A673 (cell line): ENCODE results near the gene CHAF1A. TPM values are rescaled to one million over a fixed set of nuclear protein-coding genes. Genes with fewer than 3 reads are reported as not detected.

Experiments used
- BruUV-seq: library from RNA; stranded (reverse); fragments of 400-500 nt; replicated peaks from 2 replicates; lab custom pipeline; 2021; lab: Mats Ljungman, UMichigan
- CTCF ChIA-PET: fragments of 300-600 bp; sonication (Branson Sonifier 250); formaldehyde crosslinking; loops from one replicate; lab custom pipeline; 2022; ENCODE audit warnings: antibody characterized with exemption; lab: Charles Lee
- POLR2A ChIA-PET: fragments of 300-600 bp; sonication (Branson Sonifier 250); formaldehyde crosslinking; loops from one replicate; lab custom pipeline; 2022; ENCODE audit warnings: antibody characterized with exemption; ENCODE audit not compliant: low non-redundant PET; lab: Charles Lee
- DNase-seq: peaks from one replicate; pipeline ENCODE4 v3.0.0-alpha.2; 2015; ENCODE audit warnings: low spot score
- H3K27ac ChIP-seq: fragments of 200-600 bp; sonication (generic); 2 replicates; pipeline ENCODE4 v1.5.1; 2016; ENCODE audit warnings: mixed run types, low read depth, mild to moderate bottlenecking, mixed read lengths, antibody characterized with exemption, low read length; ENCODE audit not compliant: poor library complexity, severe bottlenecking
- H3K27me3 ChIP-seq: fragments of 200-600 bp; sonication (generic); replicated peaks from 2 replicates; pipeline ENCODE4 v1.6.1; 2017; ENCODE audit warnings: mixed run types, low read depth, mild to moderate bottlenecking, mixed read lengths, antibody characterized with exemption, low read length; ENCODE audit not compliant: insufficient read depth, poor library complexity
- H3K36me3 ChIP-seq: fragments of 200-600 bp; sonication (generic); 2 replicates; pipeline ENCODE4 v1.6.1; 2016; ENCODE audit warnings: mixed run types, mild to moderate bottlenecking, mixed read lengths, antibody characterized with exemption, low read length; ENCODE audit not compliant: insufficient read depth, poor library complexity, severe bottlenecking
- H3K4me1 ChIP-seq: fragments of 200-600 bp; sonication (generic); 2 replicates; pipeline ENCODE4 v1.6.1; 2017; ENCODE audit warnings: mixed run types, mild to moderate bottlenecking, mixed read lengths, antibody characterized with exemption, low read length; ENCODE audit not compliant: insufficient read depth, poor library complexity, severe bottlenecking
- H3K4me3 ChIP-seq: fragments of 200-600 bp; sonication (generic); 2 replicates; pipeline ENCODE4 v1.5.1; 2016; ENCODE audit warnings: low read depth, mixed run types, mild to moderate bottlenecking, mixed read lengths, low read length; ENCODE audit not compliant: poor library complexity, severe bottlenecking
- H3K9me3 ChIP-seq: fragments of 200-600 bp; sonication (generic); 2 replicates; pipeline ENCODE4 v1.6.1; 2016; ENCODE audit warnings: mixed run types, low read depth, mild to moderate bottlenecking, mixed read lengths, antibody characterized with exemption, low read length; ENCODE audit not compliant: poor library complexity, severe bottlenecking
- CTCF ChIP-seq: fragments of 300-800, 200-600 bp; sonication (generic); conservative IDR thresholded peaks from 2 replicates; pipeline ENCODE4 v1.5.1; 2017; ENCODE audit warnings: low read depth, mild to moderate bottlenecking, antibody characterized with exemption, low read length, moderate library complexity, mixed read lengths
- EZH2 ChIP-seq: fragments of 200-600 bp; sonication (generic); IDR thresholded peaks from 2 replicates; pipeline ENCODE4 v1.6.1; 2017; ENCODE audit warnings: borderline replicate concordance, low read depth, mild to moderate bottlenecking, mixed read lengths, antibody characterized with exemption, low read length; ENCODE audit not compliant: poor library complexity, severe bottlenecking
- intact Hi-C: fragments of 100-400 bp; cut with micrococcal nuclease; formaldehyde crosslinking; loops from one replicate; pipeline ENCODE4 v1.10.0; 2022; ENCODE audit not compliant: unreplicated experiment
- total RNA-seq: library from RNA; stranded (reverse); gene quantifications from 2 replicates; pipeline ENCODE4 v1.2.3, GENCODE V29; 2021

The CHAF1A gene
- total RNA-seq, 1 experiment from 2014 or later, result 115 TPM

- no peaks in the 10 kb centered on the region for H3K9me3 ChIP-seq
- peaks cover 28% of the 10 kb centered on the region for H3K36me3 ChIP-seq
- CTCF ChIA-PET, result interaction anchor here (0.5 kb wide), 1 partner anchor 125 kb away, joined by 4 read pairs; no protein-coding TSS in a partner anchor
- H3K4me1 ChIP-seq, result no peaks in the 10 kb centered on the region
- H3K4me3 ChIP-seq, result no peak overlapping the region
- TF ChIP-seq CTCF (no peak), EZH2 (no peak)
- no peaks in the 10 kb centered on the region for H3K27me3 ChIP-seq
- BruUV-seq, result no TSS peak
- DNase-seq, result no peak
- no peak overlapping the region for H3K27ac ChIP-seq
- intact Hi-C loops, result no loop called here
- POLR2A ChIA-PET, result interaction anchor here (0.7 kb wide), 1 partner anchor 28 kb away, joined by 5 read pairs; no protein-coding TSS in a partner anchor
Measured at GRCh38 chr19:4477034-4477801, 74.8 kb downstream of the CHAF1A start.

GRCh38 chr19:4482721-4483364 lies 80.4 kb downstream of the CHAF1A start:
- Histone ChIP-seq H3K27me3 (no peaks in the 10 kb centered on the region), H3K27ac (no peak overlapping the region), H3K4me1 (no peaks in the 10 kb centered on the region), H3K4me3 (no peak overlapping the region), H3K36me3 (peaks cover 15% of the 10 kb centered on the region), H3K9me3 (no peaks in the 10 kb centered on the region)
- no peak for DNase-seq
- ChIA-PET CTCF (no interaction called here), POLR2A (no interaction called here)
- BruUV-seq, result no TSS peak
- intact Hi-C loops, result no loop called here
- TF ChIP-seq CTCF, result no peak
- TF ChIP-seq EZH2, result no peak

- Histone ChIP-seq H3K36me3 (peaks cover 15% of the 10 kb centered on the region), H3K27ac (no peak overlapping the region), H3K4me1 (no peaks in the 10 kb centered on the region), H3K9me3 (no peaks in the 10 kb centered on the region), H3K4me3 (no peak overlapping the region), H3K27me3 (no peaks in the 10 kb centered on the region)
- no peak for TF ChIP-seq EZH2
- no peak for TF ChIP-seq CTCF
- intact Hi-C loops, result no loop called here
- POLR2A ChIA-PET, result no interaction called here
- no peak for DNase-seq
- CTCF ChIA-PET, result no interaction called here
- no TSS peak for BruUV-seq
Measured at GRCh38 chr19:4483385-4483784, 80.9 kb downstream of the CHAF1A start.
